Fibroblast of the aortic adventitia (primary cell): Measurements from ENCODE around the gene CAMK2B. TPM values are rescaled to one million over a fixed set of nuclear protein-coding genes. Genes with fewer than 3 reads are reported as not detected.

Source experiments
- DNase-seq: peaks from one replicate; pipeline ENCODE4 v3.0.0-alpha.2; 2010; ENCODE audit warnings: low read depth
- H3K4me3 ChIP-seq: 2 replicates; pipeline ENCODE4 v1.5.1; 2011; ENCODE audit warnings: low read depth, mild to moderate bottlenecking, control low read depth, low read length, moderate library complexity
- total RNA-seq: library from RNA; depleted of rRNA; stranded (reverse); fragments of >200 nt; gene quantifications from 2 replicates; pipeline ENCODE4 v1.2.3, GENCODE V29; 2012; ENCODE audit warnings: low replicate concordance
- TF ChIP-seq, protein P1 (sequence below): IDR thresholded peaks from 2 replicates; pipeline ENCODE4 v1.5.1; 2011; ENCODE audit warnings: mild to moderate bottlenecking, low read length, control low read depth, inconsistent platforms; ENCODE audit not compliant: insufficient read depth

Gene CAMK2B
- total RNA-seq, 1 donor, result 6.4 TPM

GRCh38 chr7:44251881-44252280, 73.5 kb downstream of the CAMK2B start:
- TF ChIP-seq, protein P1, sequence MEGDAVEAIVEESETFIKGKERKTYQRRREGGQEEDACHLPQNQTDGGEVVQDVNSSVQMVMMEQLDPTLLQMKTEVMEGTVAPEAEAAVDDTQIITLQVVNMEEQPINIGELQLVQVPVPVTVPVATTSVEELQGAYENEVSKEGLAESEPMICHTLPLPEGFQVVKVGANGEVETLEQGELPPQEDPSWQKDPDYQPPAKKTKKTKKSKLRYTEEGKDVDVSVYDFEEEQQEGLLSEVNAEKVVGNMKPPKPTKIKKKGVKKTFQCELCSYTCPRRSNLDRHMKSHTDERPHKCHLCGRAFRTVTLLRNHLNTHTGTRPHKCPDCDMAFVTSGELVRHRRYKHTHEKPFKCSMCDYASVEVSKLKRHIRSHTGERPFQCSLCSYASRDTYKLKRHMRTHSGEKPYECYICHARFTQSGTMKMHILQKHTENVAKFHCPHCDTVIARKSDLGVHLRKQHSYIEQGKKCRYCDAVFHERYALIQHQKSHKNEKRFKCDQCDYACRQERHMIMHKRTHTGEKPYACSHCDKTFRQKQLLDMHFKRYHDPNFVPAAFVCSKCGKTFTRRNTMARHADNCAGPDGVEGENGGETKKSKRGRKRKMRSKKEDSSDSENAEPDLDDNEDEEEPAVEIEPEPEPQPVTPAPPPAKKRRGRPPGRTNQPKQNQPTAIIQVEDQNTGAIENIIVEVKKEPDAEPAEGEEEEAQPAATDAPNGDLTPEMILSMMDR, result no peak
- DNase-seq, result no peak
- H3K4me3 ChIP-seq, result no peak overlapping the region

DNA sequence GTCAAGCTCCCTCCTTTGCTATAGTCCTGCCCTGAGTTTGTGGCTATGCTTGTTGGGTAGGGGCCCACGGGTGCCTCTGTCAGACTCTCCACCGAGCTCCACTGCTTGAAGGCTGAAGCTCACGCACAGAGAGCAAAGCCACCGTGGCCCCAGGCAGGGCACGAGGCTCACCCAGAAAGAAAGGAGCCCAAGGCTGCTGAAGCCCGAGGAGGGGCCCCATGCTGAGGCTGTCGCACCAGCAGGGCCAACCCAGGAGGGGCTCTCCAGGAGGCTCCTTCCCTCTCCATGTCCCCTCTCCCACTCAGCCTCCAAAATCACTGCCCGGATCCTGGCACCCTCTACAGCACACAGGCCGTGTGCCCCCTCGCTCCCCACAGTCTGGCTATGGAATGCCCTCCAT, 74.1 kb downstream of the CAMK2B start:
- TF ChIP-seq, protein P1, result no peak
- no peak for DNase-seq
- no peak overlapping the region for H3K4me3 ChIP-seq

DNA sequence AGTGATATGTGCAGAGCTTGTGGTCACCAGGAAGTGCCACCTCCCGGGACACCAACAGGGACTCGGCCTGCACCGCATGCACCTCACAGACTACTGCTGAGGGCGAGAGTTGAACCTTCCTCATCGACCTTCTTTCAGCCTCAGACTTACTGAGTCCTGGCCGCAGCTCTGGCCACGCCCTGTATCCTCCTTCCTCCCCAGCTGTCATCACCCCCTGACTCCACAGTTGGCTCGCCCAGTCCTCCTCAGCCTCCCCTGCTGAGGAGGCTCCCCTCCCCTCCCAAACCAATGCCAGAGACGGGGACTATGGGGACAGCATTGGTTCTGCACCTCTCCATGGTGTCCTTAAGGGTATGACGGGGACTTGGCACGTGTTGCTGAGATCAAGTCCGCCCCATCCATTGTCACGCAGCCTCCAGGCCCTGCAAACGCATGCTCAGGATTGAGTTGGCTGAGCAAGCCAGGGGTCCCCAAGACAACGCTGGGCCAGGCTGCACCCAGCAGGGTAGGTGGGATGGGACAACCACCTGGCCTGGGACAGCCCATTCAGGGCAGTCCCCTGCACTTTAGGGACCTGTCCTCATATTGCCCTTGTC, 75.7 kb downstream of the CAMK2B start:
- no peak for DNase-seq
- TF ChIP-seq, protein P1, result no peak
- no peak overlapping the region for H3K4me3 ChIP-seq

- TF ChIP-seq, protein P1, result no peak
- no peak overlapping the region for H3K4me3 ChIP-seq
- no peak for DNase-seq
These were observed 77.3 kb downstream of the CAMK2B start for GRCh38 chr7:44247868-44248651.

DNA sequence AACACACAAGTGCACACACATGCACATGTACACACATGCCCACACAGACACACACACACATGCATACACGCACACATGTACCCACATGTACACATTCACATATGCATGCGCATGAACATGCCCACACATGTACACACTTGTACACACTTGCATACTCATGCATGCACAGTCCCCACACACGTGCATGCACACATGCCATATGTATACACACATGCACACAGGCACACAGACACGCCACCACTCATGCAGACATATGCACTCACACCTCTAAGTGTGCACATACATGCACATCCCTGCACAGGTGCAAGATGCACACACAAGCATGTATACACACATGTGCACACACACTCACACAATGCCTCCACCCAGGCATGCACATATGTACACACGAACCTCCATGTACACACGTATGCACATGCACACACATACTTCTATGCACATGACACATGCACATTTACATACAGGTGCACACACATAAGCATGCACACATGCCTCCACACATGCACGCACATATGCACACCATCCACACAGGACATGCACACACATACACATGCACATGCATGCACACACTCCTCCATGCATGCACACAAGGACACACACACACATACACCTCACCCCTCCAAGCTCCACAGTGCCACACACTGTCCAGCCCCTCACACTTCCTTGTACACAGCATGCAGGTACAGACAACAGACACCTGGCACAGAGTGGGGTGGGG, 78.8 kb downstream of the CAMK2B start:
- no peak overlapping the region for H3K4me3 ChIP-seq
- TF ChIP-seq, protein P1, result no peak
- DNase-seq, result no peak

DNA sequence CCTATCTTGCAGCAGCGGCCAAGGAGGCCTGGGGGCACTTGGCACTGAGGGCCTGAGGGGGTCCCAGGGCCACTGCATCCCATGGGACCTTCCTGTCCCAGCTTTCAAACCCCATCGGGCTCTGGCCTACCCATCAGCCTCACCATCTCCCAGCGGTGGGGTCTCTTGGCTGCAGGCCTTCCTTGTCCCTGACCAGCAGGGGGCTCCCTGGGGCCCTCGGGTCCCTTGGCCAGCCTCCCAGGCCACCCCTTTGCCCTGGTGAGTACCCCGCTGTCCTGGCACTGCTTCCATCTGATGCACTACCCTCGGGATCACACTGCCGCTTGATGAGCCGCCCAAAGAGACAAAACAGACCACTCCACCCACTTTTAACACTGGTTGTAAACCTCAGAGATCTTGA, 81.1 kb downstream of the CAMK2B start:
- no peak overlapping the region for H3K4me3 ChIP-seq
- TF ChIP-seq, protein P1, result peak; percentile 49
- DNase-seq, result no peak
